Spinal cord (tissue), 10 donors: ENCODE data around the gene UTF1. TPM values are rescaled to one million over a fixed set of nuclear protein-coding genes. Genes with fewer than 3 reads are reported as not detected.

Experiments
- DNase-seq, 6 donors: peaks; one replicate each; pipeline versions ENCODE4 v3.0.0 to v3.0.0-alpha.2; 2013 to 2015; ENCODE audit warnings: low spot score in 6 of 6, low read depth in 4 of 6
- H3K27ac ChIP-seq: one replicate; pipeline ENCODE4 v1.5.1; 2013; ENCODE audit warnings: low read depth, low read length, control low read depth
- H3K27me3 ChIP-seq: one replicate; pipeline ENCODE4 v1.6.1; 2013; ENCODE audit warnings: low read length; ENCODE audit not compliant: control insufficient read depth, insufficient read depth
- H3K36me3 ChIP-seq: one replicate; pipeline ENCODE4 v1.6.1; 2013; ENCODE audit warnings: low read length; ENCODE audit not compliant: control insufficient read depth, insufficient read depth
- H3K4me1 ChIP-seq: one replicate; pipeline ENCODE4 v1.6.1; 2013; ENCODE audit warnings: low read length; ENCODE audit not compliant: control insufficient read depth, insufficient read depth
- H3K4me3 ChIP-seq: one replicate; pipeline ENCODE4 v1.5.1; 2013; ENCODE audit warnings: low read depth, low read length, control low read depth
- H3K9me3 ChIP-seq: one replicate; pipeline ENCODE4 v1.6.1; 2013; ENCODE audit warnings: low read length; ENCODE audit not compliant: control insufficient read depth, insufficient read depth
- WGBS: methylation state at CpG from one replicate; pipeline ENCODE4 v1.1.5; 2013; ENCODE audit warnings: missing lambda C conversion rate; ENCODE audit not compliant: insufficient coverage; 5-methylcytosine and 5-hydroxymethylcytosine counted together
- polyA plus RNA-seq, 2 donors: library from polyadenylated mRNA; unstranded; fragments of 120-200 nt; gene quantifications; one replicate each; pipeline ENCODE4 v1.2.1, GENCODE V29; 2013; ENCODE audit not compliant: insufficient read length in 2 of 2
- total RNA-seq, 2 donors: library from RNA; depleted of rRNA in 1 of 2; stranded (reverse); fragments of 120-200 nt in 1 of 2; fragments of >200 nt in 1 of 2; gene quantifications; one replicate each; pipeline versions ENCODE4 v1.2.3 to v1.2.4, GENCODE V29; 2013 to 2014
- donor health status: healthy.

The UTF1 gene
- total and polyA plus RNA-seq, 4 donors: not detected

DNA sequence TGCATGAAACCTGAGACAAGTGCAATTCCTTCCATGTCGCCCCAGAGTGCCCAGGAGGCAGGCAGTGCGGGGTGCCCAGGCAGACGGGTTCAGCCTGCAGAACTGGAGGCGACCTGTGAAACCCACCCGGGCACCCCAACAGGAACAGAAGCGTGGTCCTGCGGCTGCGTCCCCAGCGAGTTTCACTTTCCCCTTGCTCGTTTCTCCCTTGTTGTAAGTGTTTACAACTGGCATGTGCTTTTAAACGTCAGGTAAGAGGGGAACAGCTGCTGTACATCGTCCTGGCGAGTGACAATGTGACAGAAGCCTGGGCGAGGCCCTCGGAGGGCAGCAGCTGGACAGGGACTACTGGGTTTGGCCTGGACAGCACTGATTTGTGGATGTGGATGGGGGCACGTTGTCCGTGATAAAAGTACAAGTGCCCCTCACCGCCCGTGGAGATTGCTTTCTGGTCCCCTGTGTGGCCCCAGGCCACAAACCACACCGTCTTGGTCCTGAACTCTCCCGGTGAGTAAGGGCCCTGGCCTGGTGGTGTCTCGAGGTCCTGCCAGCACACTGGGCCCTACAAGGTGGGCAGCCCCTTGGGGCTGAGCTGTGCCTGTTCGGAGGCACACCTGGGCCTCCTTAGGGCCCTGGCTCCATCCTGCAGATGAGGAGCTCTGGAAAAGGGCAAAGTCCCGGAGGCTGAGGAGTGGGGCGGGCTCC is 11.6 kb downstream of the UTF1 start:
- Histone ChIP-seq H3K4me3 (no peak overlapping the region), H3K27ac (no peak overlapping the region), H3K27me3 (peaks cover 54% of the 10 kb centered on the region), H3K36me3 (no peaks in the 10 kb centered on the region), H3K4me1 (peaks cover 5% of the 10 kb centered on the region), H3K9me3 (no peaks in the 10 kb centered on the region)
- 81% methylated on average over 25 of the region's 25 CpGs for WGBS
- DNase-seq: no peak

- no peaks in the 10 kb centered on the region for H3K36me3 ChIP-seq
- peaks cover 44% of the 10 kb centered on the region for H3K27me3 ChIP-seq
- H3K4me1 ChIP-seq: no peaks in the 10 kb centered on the region
- DNase-seq: no peak
- 86% methylated on average over 27 of the region's 27 CpGs for WGBS
- no peaks in the 10 kb centered on the region for H3K9me3 ChIP-seq
- no peak overlapping the region for H3K27ac ChIP-seq
- H3K4me3 ChIP-seq: no peak overlapping the region
Measured at GRCh38 chr10:133242611-133243356, 12.8 kb downstream of the UTF1 start.

DNA sequence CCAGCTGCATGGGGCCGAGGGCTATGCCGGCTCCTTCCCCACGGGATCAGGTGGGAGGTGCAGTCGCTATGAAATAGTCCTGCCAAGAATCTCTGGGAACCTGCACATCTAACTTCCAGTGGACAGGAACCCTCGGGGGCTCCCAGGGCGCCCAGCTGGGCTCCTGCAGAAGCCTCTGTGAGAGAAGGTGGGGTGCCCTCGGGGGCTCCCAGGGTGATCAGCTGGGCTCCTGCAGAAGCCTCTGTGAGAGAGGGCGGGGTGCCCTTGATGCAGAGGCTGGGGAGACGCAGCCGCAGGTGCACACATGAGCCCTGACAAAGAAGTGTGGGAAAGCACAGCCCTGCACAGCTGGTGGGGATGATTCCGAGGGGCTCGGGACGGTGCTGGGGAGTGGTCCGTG is 13.6 kb downstream of the UTF1 start:
- H3K36me3 ChIP-seq: no peaks in the 10 kb centered on the region
- no peak overlapping the region for H3K4me3 ChIP-seq
- H3K27me3 ChIP-seq: peaks cover 36% of the 10 kb centered on the region
- WGBS: 75% methylated on average over 14 of the region's 14 CpGs
- H3K9me3 ChIP-seq: no peaks in the 10 kb centered on the region
- no peaks in the 10 kb centered on the region for H3K4me1 ChIP-seq
- no peak for DNase-seq
- no peak overlapping the region for H3K27ac ChIP-seq

- H3K27me3 ChIP-seq: peaks cover 23% of the 10 kb centered on the region
- no peak overlapping the region for H3K27ac ChIP-seq
Measured at GRCh38 chr10:133245439-133246235, 15.6 kb downstream of the UTF1 start.

GRCh38 chr10:133246236-133246626 is 16.2 kb downstream of the UTF1 start:
- 77% methylated on average over 7 of the region's 12 CpGs for WGBS
- no peak for DNase-seq
- Histone ChIP-seq H3K9me3 (no peaks in the 10 kb centered on the region), H3K27me3 (peaks cover 20% of the 10 kb centered on the region), H3K27ac (no peak overlapping the region), H3K36me3 (no peaks in the 10 kb centered on the region), H3K4me3 (no peak overlapping the region), H3K4me1 (peaks cover 3% of the 10 kb centered on the region)

More at GRCh38 chr10:133245439-133246235, 15.6 kb downstream of the UTF1 start:
- 66% methylated on average over 28 of the region's 33 CpGs for WGBS
- no peak overlapping the region for H3K4me3 ChIP-seq
- DNase-seq: no peak
- H3K36me3 ChIP-seq: no peaks in the 10 kb centered on the region
- H3K9me3 ChIP-seq: no peaks in the 10 kb centered on the region
- peaks cover 3% of the 10 kb centered on the region for H3K4me1 ChIP-seq

DNA sequence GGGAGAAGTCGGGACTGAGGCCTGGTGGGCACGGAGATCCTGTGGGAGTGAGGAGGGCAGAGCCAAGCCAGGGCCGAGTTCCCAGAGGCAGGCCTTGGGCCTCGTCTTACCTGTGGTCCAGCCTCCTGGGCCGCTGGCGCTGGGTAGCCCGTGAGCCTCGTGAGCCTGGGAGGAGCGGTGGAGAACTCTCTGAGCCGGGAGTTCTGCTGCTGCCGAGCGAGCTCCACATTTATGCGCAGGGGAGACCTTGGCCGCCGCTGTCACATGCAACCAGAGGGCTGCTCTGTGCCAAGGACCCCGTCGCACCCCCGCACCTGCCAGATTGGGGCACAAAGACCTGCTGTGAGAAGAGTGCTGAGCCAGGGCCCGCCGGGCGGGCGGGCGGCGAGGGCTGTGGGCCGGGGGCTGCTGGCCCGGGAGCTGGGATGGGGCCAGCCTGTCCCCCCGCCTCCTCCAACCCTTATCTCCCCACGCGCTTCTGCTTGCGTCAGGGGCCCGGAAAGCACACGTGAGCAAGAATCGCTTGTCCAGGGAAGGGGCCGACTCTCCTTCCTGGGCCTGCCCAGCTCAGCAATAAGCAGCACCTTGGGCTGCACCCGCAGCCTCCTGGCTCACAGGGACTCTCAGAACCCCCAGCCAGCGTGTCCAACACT is 17.8 kb downstream of the UTF1 start:
- no peak overlapping the region for H3K4me3 ChIP-seq
- no peak overlapping the region for H3K27ac ChIP-seq
- WGBS: 64% methylated on average over 36 of the region's 36 CpGs
- H3K4me1 ChIP-seq: peaks cover 3% of the 10 kb centered on the region
- no peaks in the 10 kb centered on the region for H3K9me3 ChIP-seq
- no peak for DNase-seq
- H3K27me3 ChIP-seq: peaks cover 10% of the 10 kb centered on the region
- no peaks in the 10 kb centered on the region for H3K36me3 ChIP-seq

DNA sequence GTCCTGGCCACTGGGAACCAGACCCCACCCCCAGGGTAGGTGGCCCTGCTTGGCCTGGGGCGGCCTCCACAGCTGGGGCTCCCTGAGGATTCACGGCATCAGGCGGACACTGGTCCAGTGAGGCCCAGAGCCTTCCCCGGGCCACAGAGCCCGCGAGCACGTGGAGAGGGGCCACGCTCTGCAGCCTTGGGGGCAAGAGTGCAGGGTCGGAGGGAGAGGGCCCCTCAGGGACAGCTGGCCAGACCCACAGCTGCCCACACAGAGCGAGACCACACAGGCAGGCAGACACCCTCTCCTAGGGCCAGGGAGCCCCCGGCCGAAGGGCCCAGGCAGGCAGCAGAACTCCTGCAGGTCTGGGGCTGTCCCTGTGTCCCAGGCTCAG is 18.3 kb downstream of the UTF1 start:
- no peak overlapping the region for H3K4me3 ChIP-seq
- H3K27me3 ChIP-seq: peaks cover 10% of the 10 kb centered on the region
- no peaks in the 10 kb centered on the region for H3K36me3 ChIP-seq
- 86% methylated on average over 12 of the region's 12 CpGs for WGBS
- H3K27ac ChIP-seq: no peak overlapping the region
- no peak for DNase-seq
- H3K4me1 ChIP-seq: peaks cover 3% of the 10 kb centered on the region
- no peaks in the 10 kb centered on the region for H3K9me3 ChIP-seq

DNA sequence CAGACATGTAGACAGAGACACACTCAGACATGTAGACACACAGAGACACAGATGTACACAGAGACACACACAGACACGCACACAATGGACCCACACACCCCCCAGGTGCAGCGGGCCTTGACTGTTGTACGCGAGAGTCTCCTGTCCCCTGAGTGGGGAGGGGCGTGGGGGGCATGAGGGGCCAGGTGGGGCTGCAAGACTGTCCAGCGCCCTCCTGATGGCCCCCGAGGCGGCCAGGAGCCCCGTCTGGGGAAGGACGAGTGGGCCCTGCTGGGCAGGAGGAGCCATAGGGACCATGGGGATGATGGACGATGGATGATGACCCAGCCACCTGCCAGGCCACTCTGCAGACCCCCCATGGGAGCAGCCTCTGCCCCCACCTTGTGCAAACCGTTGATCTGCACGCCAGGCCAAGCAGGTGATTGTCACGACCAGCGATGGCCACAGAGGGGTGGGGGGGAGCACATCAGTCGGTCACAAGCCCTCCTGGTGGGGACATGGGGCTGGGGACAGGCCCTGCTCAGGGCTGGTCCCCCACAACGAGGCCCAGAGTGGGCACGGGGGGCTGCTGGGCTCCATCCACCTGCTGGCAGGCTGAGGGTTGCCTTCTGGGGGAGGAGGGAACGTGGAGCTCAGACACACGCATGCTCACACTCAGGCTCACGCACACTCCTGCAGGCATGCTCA is 19.2 kb downstream of the UTF1 start:
- Histone ChIP-seq H3K36me3 (no peaks in the 10 kb centered on the region), H3K4me3 (no peak overlapping the region), H3K27me3 (peaks cover 10% of the 10 kb centered on the region), H3K9me3 (no peaks in the 10 kb centered on the region), H3K27ac (no peak overlapping the region), H3K4me1 (peaks cover 3% of the 10 kb centered on the region)
- DNase-seq: no peak
- WGBS: 56% methylated on average over 17 of the region's 21 CpGs
